OCI-LY3 (cell line): Measurements from ENCODE around the gene TLN1.

Experiments
- H2AFZ ChIP-seq: fragments of 200-600, 300-600 bp; shearing (Covaris generic); 2 replicates; pipeline ENCODE4 v1.6.0; 2014; ENCODE audit warnings: antibody characterized with exemption, low read depth, low read length
- H3K27ac ChIP-seq: fragments of 200-600, 300-600 bp; sonication (generic); 2 replicates; pipeline ENCODE4 v1.5.1; 2014; ENCODE audit warnings: mild to moderate bottlenecking, low read length, moderate library complexity, mixed read lengths
- H3K27me3 ChIP-seq: fragments of 200-600, 300-600 bp; sonication (generic); 2 replicates; pipeline ENCODE4 v1.6.1; 2014; ENCODE audit warnings: low read depth, low read length, mixed read lengths
- H3K36me3 ChIP-seq: fragments of 200-600, 300-600 bp; sonication (generic); replicated peaks from 2 replicates; pipeline ENCODE3; 2014; ENCODE audit warnings: low read depth, low read length, mixed read lengths
- H3K4me1 ChIP-seq: fragments of 300-600, 200-600 bp; sonication (generic); 2 replicates; pipeline ENCODE4 v1.6.1; 2014; ENCODE audit warnings: low read length, mixed read lengths
- H3K4me2 ChIP-seq: fragments of 200-600, 300-600 bp; sonication (generic); 2 replicates; pipeline ENCODE4 v1.6.1; 2014; ENCODE audit warnings: low read length, mixed read lengths
- H3K4me3 ChIP-seq: fragments of 300-600, 200-600 bp; sonication (generic); 2 replicates; pipeline ENCODE4 v1.5.1; 2014; ENCODE audit warnings: antibody characterized with exemption, mild to moderate bottlenecking, low read length, moderate library complexity
- H3K79me2 ChIP-seq: fragments of 300-600, 200-600 bp; shearing (Covaris generic); 2 replicates; pipeline ENCODE4 v1.6.1; 2014; ENCODE audit warnings: mild to moderate bottlenecking, low read length, mixed read lengths
- H3K9ac ChIP-seq: fragments of 300-600, 200-600 bp; shearing (Covaris generic); 2 replicates; pipeline ENCODE4 v1.6.0; 2014; ENCODE audit warnings: mild to moderate bottlenecking, low read length, moderate library complexity
- H3K9me3 ChIP-seq: fragments of 200-600, 300-600 bp; shearing (Covaris generic); 2 replicates; pipeline ENCODE4 v1.6.1; 2014; ENCODE audit warnings: low read length, mixed read lengths; ENCODE audit not compliant: insufficient read depth
- H4K20me1 ChIP-seq: fragments of 200-600, 300-600 bp; sonication (generic); 2 replicates; pipeline ENCODE4 v1.6.1; 2016; ENCODE audit warnings: low read length, mixed read lengths; ENCODE audit not compliant: insufficient read depth
- EZH2phosphoT487 ChIP-seq: fragments of 200-600 bp; shearing (Covaris generic); IDR thresholded peaks from 2 replicates; pipeline ENCODE4 v1.6.1; 2018; ENCODE audit warnings: antibody characterized with exemption, mixed run types, low read depth
- TF ChIP-seq, protein P1 (sequence below): fragments of 200-600, 300-600 bp; sonication (generic); IDR thresholded peaks from 2 replicates; pipeline ENCODE4 v1.5.1; 2014; ENCODE audit warnings: antibody characterized with exemption, low read length, low read depth

TLN1 gene, protein sequence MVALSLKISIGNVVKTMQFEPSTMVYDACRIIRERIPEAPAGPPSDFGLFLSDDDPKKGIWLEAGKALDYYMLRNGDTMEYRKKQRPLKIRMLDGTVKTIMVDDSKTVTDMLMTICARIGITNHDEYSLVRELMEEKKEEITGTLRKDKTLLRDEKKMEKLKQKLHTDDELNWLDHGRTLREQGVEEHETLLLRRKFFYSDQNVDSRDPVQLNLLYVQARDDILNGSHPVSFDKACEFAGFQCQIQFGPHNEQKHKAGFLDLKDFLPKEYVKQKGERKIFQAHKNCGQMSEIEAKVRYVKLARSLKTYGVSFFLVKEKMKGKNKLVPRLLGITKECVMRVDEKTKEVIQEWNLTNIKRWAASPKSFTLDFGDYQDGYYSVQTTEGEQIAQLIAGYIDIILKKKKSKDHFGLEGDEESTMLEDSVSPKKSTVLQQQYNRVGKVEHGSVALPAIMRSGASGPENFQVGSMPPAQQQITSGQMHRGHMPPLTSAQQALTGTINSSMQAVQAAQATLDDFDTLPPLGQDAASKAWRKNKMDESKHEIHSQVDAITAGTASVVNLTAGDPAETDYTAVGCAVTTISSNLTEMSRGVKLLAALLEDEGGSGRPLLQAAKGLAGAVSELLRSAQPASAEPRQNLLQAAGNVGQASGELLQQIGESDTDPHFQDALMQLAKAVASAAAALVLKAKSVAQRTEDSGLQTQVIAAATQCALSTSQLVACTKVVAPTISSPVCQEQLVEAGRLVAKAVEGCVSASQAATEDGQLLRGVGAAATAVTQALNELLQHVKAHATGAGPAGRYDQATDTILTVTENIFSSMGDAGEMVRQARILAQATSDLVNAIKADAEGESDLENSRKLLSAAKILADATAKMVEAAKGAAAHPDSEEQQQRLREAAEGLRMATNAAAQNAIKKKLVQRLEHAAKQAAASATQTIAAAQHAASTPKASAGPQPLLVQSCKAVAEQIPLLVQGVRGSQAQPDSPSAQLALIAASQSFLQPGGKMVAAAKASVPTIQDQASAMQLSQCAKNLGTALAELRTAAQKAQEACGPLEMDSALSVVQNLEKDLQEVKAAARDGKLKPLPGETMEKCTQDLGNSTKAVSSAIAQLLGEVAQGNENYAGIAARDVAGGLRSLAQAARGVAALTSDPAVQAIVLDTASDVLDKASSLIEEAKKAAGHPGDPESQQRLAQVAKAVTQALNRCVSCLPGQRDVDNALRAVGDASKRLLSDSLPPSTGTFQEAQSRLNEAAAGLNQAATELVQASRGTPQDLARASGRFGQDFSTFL (N-terminal part only)

DNA sequence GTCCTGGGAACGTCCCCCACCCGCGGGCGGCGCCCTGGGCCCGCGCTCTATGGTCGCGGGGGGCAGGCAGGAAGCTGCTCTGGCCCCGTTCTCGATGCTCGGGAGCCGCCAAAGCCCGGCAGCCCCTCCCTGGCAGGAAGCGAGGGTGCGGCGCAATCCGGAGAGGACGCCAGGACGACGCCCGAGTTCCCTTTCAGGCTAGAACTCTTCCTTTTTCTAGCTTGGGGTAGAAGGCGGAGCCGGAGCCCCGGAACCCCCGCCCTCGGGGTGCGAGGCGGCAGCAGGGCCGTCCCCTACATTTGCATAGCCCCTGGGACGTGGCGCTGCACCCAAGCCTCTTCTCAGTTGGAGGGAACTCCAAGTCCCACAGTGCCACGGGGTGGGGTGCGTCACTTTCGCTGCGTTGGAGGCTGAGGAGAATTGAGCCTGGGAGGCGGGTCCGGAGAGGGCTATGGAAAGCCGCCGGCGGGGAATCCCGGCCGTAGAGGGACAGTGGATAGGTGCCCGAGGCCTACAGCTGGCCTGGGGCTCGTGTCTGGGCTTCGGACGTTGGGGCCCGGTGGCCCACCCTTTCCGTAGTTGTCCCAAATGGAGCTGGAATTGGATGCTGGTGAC, at the start of gene TLN1, which contains the start of gene CREB3:
Gene TLN1, minus strand, starts transcription at position 11 of the 615 bp plus-strand sequence. CDS start 6,501 bp downstream, outside the sequence.
Gene CREB3, plus strand, starts transcription at position 482 of the 615 bp plus-strand sequence. Its CDS starts 107 bp downstream, at position 589.
- TF ChIP-seq EZH2phosphoT487: no peak
- TF ChIP-seq, protein P1, sequence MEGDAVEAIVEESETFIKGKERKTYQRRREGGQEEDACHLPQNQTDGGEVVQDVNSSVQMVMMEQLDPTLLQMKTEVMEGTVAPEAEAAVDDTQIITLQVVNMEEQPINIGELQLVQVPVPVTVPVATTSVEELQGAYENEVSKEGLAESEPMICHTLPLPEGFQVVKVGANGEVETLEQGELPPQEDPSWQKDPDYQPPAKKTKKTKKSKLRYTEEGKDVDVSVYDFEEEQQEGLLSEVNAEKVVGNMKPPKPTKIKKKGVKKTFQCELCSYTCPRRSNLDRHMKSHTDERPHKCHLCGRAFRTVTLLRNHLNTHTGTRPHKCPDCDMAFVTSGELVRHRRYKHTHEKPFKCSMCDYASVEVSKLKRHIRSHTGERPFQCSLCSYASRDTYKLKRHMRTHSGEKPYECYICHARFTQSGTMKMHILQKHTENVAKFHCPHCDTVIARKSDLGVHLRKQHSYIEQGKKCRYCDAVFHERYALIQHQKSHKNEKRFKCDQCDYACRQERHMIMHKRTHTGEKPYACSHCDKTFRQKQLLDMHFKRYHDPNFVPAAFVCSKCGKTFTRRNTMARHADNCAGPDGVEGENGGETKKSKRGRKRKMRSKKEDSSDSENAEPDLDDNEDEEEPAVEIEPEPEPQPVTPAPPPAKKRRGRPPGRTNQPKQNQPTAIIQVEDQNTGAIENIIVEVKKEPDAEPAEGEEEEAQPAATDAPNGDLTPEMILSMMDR: peak; percentile 39
- peak within 1 kb of the TSS; percentile 87 for H3K27ac ChIP-seq
- peaks cover 57% of the 10 kb centered on the region for H3K79me2 ChIP-seq
- H3K9me3 ChIP-seq: no peaks in the 10 kb centered on the region
- H4K20me1 ChIP-seq: peaks cover 28% of the 10 kb centered on the region
- H3K4me2 ChIP-seq: peak within 1 kb of the TSS; percentile 96
- peaks cover 49% of the 10 kb centered on the region for H3K4me1 ChIP-seq
- H3K27me3 ChIP-seq: no peaks in the 10 kb centered on the region
- H3K4me3 ChIP-seq: peak within 1 kb of the TSS; percentile 94
- peak within 1 kb of the TSS; percentile 28; the same call in 1 of the 2 replicates for H2AFZ ChIP-seq
- peak within 1 kb of the TSS; percentile 92 for H3K9ac ChIP-seq
- H3K36me3 ChIP-seq: peaks cover 22% of the 10 kb centered on the region

DNA sequence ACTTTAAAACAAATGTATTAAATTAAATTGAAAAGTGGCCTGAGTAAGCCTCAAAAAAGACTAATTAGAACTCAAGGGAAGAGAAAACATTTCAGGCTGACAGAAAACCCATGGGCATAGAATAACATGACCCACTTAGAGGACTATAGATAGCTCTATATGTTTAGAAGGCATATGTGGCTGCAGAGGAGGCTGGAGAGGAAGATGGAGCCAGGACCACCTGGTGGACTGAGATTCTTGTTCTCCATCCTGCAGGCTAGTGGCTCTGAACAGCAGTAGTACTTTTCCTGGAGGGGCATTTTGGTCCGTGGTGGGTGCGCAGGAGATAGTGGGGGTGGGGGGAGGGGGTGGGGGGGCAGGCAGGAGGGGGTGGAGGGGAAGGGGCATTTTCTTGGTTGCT, 49.1 kb upstream of the TLN1 start:
- H3K4me1 ChIP-seq: peaks cover 19% of the 10 kb centered on the region
- H3K79me2 ChIP-seq: no peaks in the 10 kb centered on the region
- H3K4me3 ChIP-seq: no peak overlapping the region
- H3K4me2 ChIP-seq: no peak overlapping the region
- no peaks in the 10 kb centered on the region for H4K20me1 ChIP-seq
- no peak overlapping the region for H3K27ac ChIP-seq
- no peaks in the 10 kb centered on the region for H3K9me3 ChIP-seq
- TF ChIP-seq EZH2phosphoT487: no peak
- TF ChIP-seq, protein P1: no peak
- H3K36me3 ChIP-seq: peaks cover 4% of the 10 kb centered on the region
- no peaks in the 10 kb centered on the region for H3K27me3 ChIP-seq
- no peak overlapping the region for H2AFZ ChIP-seq
- H3K9ac ChIP-seq: no peak overlapping the region

DNA sequence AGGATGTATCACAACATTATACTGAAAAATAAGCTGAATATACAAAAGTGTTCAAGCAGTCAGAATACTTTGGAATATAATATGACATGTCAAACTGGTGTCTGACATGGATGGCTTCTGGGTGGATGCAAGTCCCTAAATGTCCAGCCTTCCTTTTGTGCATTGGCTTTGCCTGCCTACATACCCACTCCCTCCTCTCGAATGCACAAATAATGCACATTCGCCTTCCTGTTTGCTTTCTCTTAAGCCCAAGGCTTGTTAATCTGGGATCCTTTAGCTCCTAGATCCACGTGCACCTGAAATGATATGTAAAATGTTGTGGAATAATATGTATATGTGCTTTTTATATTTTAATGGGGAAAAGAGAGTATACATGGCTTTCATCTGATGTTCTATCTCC, 46.5 kb upstream of the TLN1 start:
- Histone ChIP-seq H3K27ac (no peak overlapping the region), H3K4me2 (no peak overlapping the region), H3K9me3 (no peaks in the 10 kb centered on the region), H3K4me1 (peaks cover 12% of the 10 kb centered on the region), H3K79me2 (no peaks in the 10 kb centered on the region), H2AFZ (no peak overlapping the region), H3K36me3 (peaks cover 3% of the 10 kb centered on the region), H3K4me3 (no peak overlapping the region), H4K20me1 (no peaks in the 10 kb centered on the region), H3K9ac (no peak overlapping the region), H3K27me3 (no peaks in the 10 kb centered on the region)
- no peak for TF ChIP-seq EZH2phosphoT487
- TF ChIP-seq, protein P1: no peak
